Measurements from ENCODE around the gene TSEN2. TPM values are rescaled to one million over a fixed set of nuclear protein-coding genes. Genes with fewer than 3 reads are reported as not detected.
A peak's percentile ranks its signal among the peaks of the same experiment; 100 is the strongest.
"Not testable (repeated sequence)": the region's sequence is repeated elsewhere in the genome, so short reads cannot be mapped to it uniquely, and the experiment has no call there.

The TSEN2 gene
- total RNA-seq, 1 experiment from 2014 or later = 26.8 TPM

- Histone ChIP-seq H3K36me3 (ENCODE audit: low read depth) (no peaks in the 10 kb centered on the region), H3K4me3 (no peak overlapping the region), H3K4me2 (0 out of 2 replicates have a peak overlapping the region, but pooled peaks have one; percentile 38), H3K27me3 (ENCODE audit: insufficient read depth, low read depth) (no peaks in the 10 kb centered on the region), H3F3A (ENCODE audit: insufficient read depth, low read depth) (peaks cover 37% of the 10 kb centered on the region), H2AFZ (no peak overlapping the region), H3K27ac (peak overlapping the region; percentile 82), H4K20me1 (ENCODE audit: insufficient read depth) (no peaks in the 10 kb centered on the region), H3K79me2 (ENCODE audit: low read depth) (no peaks in the 10 kb centered on the region), H3K4me1 (replicated peaks; ENCODE audit: insufficient read depth) (peaks cover 60% of the 10 kb centered on the region), H3K9me2 (ENCODE audit: insufficient read depth) (no peaks in the 10 kb centered on the region), H3K9me3 (ENCODE audit: insufficient read depth, low read depth) (no peaks in the 10 kb centered on the region)
- DNase-seq = no peak
- CTCF ChIA-PET = no interaction called here
- no peak for TF ChIP-seq EZH2 (IDR thresholded peaks at IDR 0.05; ENCODE audit: low read depth)
- no peak for TF ChIP-seq CTCF (conservative IDR thresholded peaks at IDR 0.05)
- intact Hi-C loops (cut with micrococcal nuclease; ENCODE audit: unreplicated experiment) = no loop called here
- POLR2A ChIA-PET (ENCODE audit: unreplicated experiment) = interaction anchor here (0.6 kb wide), 1 partner anchor 334 kb away, joined by 3 read pairs; no protein-coding TSS in a partner anchor
- BruUV-seq (replicated peaks) = no TSS peak
Measured at GRCh38 chr3:12477256-12477655, 7.0 kb upstream of the TSEN2 start.

- Histone ChIP-seq H3K36me3 (ENCODE audit: low read depth) (no peaks in the 10 kb centered on the region), H3F3A (ENCODE audit: insufficient read depth, low read depth) (peaks cover 43% of the 10 kb centered on the region), H3K9me3 (ENCODE audit: insufficient read depth, low read depth) (no peaks in the 10 kb centered on the region), H2AFZ (no peak overlapping the region), H3K4me1 (replicated peaks; ENCODE audit: insufficient read depth) (peaks cover 61% of the 10 kb centered on the region), H3K27me3 (ENCODE audit: insufficient read depth, low read depth) (no peaks in the 10 kb centered on the region), H4K20me1 (ENCODE audit: insufficient read depth) (no peaks in the 10 kb centered on the region), H3K9me2 (ENCODE audit: insufficient read depth) (no peaks in the 10 kb centered on the region), H3K4me2 (no peak overlapping the region), H3K79me2 (ENCODE audit: low read depth) (peaks cover 8% of the 10 kb centered on the region; the same call in 1 of the 2 replicates), H3K27ac (peak overlapping the region; percentile 82), H3K4me3 (no peak overlapping the region)
- intact Hi-C loops (cut with micrococcal nuclease; ENCODE audit: unreplicated experiment) = loop anchor here (2.0 kb wide), 2 partner anchors 34 to 190 kb away; partner anchors contain the start of gene PPARG
- CTCF ChIA-PET = interaction anchor here (0.7 kb wide), 1 partner anchor 37 kb away, joined by 3 read pairs; no protein-coding TSS in a partner anchor
- BruUV-seq (replicated peaks) = no TSS peak
- TF ChIP-seq CTCF (conservative IDR thresholded peaks at IDR 0.05) (no peak), EZH2 (IDR thresholded peaks at IDR 0.05; ENCODE audit: low read depth) (no peak)
- POLR2A ChIA-PET (ENCODE audit: unreplicated experiment) = interaction anchor here (0.6 kb wide), 1 partner anchor 29 kb away, joined by 14 read pairs; no protein-coding TSS in a partner anchor
- DNase-seq = no peak
Measured at GRCh38 chr3:12478326-12478725, 6.0 kb upstream of the TSEN2 start.

GRCh38 chr3:12479198-12479597 is 5.1 kb upstream of the TSEN2 start:
- H3K4me3 ChIP-seq; BruUV-seq (replicated peaks); H3K27me3 ChIP-seq (ENCODE audit: insufficient read depth, low read depth); DNase-seq; H3K36me3 ChIP-seq (ENCODE audit: low read depth); H3K9me2 ChIP-seq (ENCODE audit: insufficient read depth); H4K20me1 ChIP-seq (ENCODE audit: insufficient read depth); H3K9me3 ChIP-seq (ENCODE audit: insufficient read depth, low read depth): not testable (repeated sequence)
- ChIA-PET POLR2A (ENCODE audit: unreplicated experiment) (interaction anchor here (0.6 to 0.7 kb wide), 2 partner anchors 71 to 129 kb away, joined by 13 to 27 read pairs; no protein-coding TSS in a partner anchor), CTCF (interaction anchor here (0.5 to 1.7 kb wide), 10 partner anchors 52 to 355 kb away, joined by 3 to 10 read pairs (median 4); no protein-coding TSS in a partner anchor)
- Histone ChIP-seq H3K27ac (peak overlapping the region; percentile 82), H3F3A (ENCODE audit: insufficient read depth, low read depth) (peaks cover 50% of the 10 kb centered on the region), H3K4me2 (peak overlapping the region; percentile 27), H3K79me2 (ENCODE audit: low read depth) (peaks cover 12% of the 10 kb centered on the region; the same call in 1 of the 2 replicates), H2AFZ (0 out of 2 replicates have a peak overlapping the region, but pooled peaks have one; percentile 4), H3K4me1 (replicated peaks; ENCODE audit: insufficient read depth) (peaks cover 65% of the 10 kb centered on the region)
- intact Hi-C loops (cut with micrococcal nuclease; ENCODE audit: unreplicated experiment) = loop anchor here (1.0 to 2.0 kb wide), 3 partner anchors 34 to 303 kb away; partner anchors contain the start of gene PPARG
